ENCODE data around the gene UGT1A8. TPM values are rescaled to one million over a fixed set of nuclear protein-coding genes. Genes with fewer than 3 reads are reported as not detected.

UGT1A8 gene
- polyA plus RNA-seq, 2 of the 4 experiments (the other 2 are of a cell fraction) = 0.22 TPM; not detected in 1

GRCh38 chr2:233819884-233820773 is 202.7 kb downstream of the UGT1A8 start:
- no peaks in the 10 kb centered on the region for H3K9me3 ChIP-seq
- TF ChIP-seq FOSB (CRISPR knock-in tag; IDR thresholded peaks at IDR 0.05) = no peak
- TF ChIP-seq EP300 (IDR thresholded peaks at IDR 0.05) = no peak
- no peak for TF ChIP-seq PBX3 (IDR thresholded peaks at IDR 0.05)
- no peak for TF ChIP-seq JUN (IDR thresholded peaks at IDR 0.05)
- no peak for TF ChIP-seq JUNB (IDR thresholded peaks at IDR 0.05)
- TF ChIP-seq CEBPB (IDR thresholded peaks at IDR 0.05) = no peak
- no peak for TF ChIP-seq HOXB13 (CRISPR knock-in tag; IDR thresholded peaks at IDR 0.05; ENCODE audit: low read depth)
- no peak for TF ChIP-seq HDAC2 (IDR thresholded peaks at IDR 0.05)
- TF ChIP-seq RFX5 (IDR thresholded peaks at IDR 0.05) = no peak
- TF ChIP-seq ESRRA (IDR thresholded peaks at IDR 0.05; ENCODE audit: borderline replicate concordance, low read length) = no peak
- TF ChIP-seq NFE2L2 (conservative IDR thresholded peaks at IDR 0.05; ENCODE audit: low read length) = no peak
- TF ChIP-seq ZNF302 (CRISPR knock-in tag; IDR thresholded peaks at IDR 0.05) = no peak
- no peak for TF ChIP-seq POLR2A (IDR thresholded peaks at IDR 0.05; ENCODE audit: low read length)
- 92% methylated on average over 16 of the region's 18 CpGs for WGBS (ENCODE audit: missing lambda C conversion rate)
- no peak for DNase-seq (ENCODE audit: low read depth in 1 of 2, low spot score in 1 of 2)
- FAIRE-seq = no peak
- H3K4me1 ChIP-seq = peaks cover 36% of the 10 kb centered on the region
- H3K4me2 ChIP-seq = no peak overlapping the region
- H3K4me3 ChIP-seq = no peak overlapping the region
- H3K27ac ChIP-seq = peak overlapping the region; percentile 28 to 81
- POLR2A ChIA-PET = interaction anchor here (1.2 kb wide), 1 partner anchor 247 kb away, joined by 11 read pairs; no protein-coding TSS in a partner anchor
- CTCF ChIA-PET = interaction anchor here (0.6 to 1.8 kb wide), 3 partner anchors 12 to 51 kb away, joined by 3 to 12 read pairs (median 3); no protein-coding TSS in a partner anchor
- ATAC-seq = no peak

- peaks cover 36% of the 10 kb centered on the region for H3K4me1 ChIP-seq
- H3K9me3 ChIP-seq = no peaks in the 10 kb centered on the region
- H3K4me2 ChIP-seq = no peak overlapping the region
- FAIRE-seq = no peak
- peak overlapping the region; percentile 28 to 81; a peak in 3 of 6 replicates for H3K27ac ChIP-seq
- no peak for DNase-seq (ENCODE audit: low read depth in 1 of 2, low spot score in 1 of 2)
- 83% methylated on average over 4 of the region's 6 CpGs for WGBS (ENCODE audit: missing lambda C conversion rate)
- H3K4me3 ChIP-seq = no peak overlapping the region
- TF ChIP-seq POLR2AphosphoS2 (conservative IDR thresholded peaks at IDR 0.05; ENCODE audit: low read length) (no peak), ELK1 (IDR thresholded peaks at IDR 0.05; ENCODE audit: low read depth, low read length) (no peak)
- POLR2A ChIA-PET = interaction anchor here (1.2 kb wide), 1 partner anchor 248 kb away, joined by 11 read pairs; no protein-coding TSS in a partner anchor
- no peak for ATAC-seq
- CTCF ChIA-PET = interaction anchor here (0.6 to 1.9 kb wide), 5 partner anchors 12 to 109 kb away, joined by 3 to 12 read pairs (median 3); no protein-coding TSS in a partner anchor
Measured at GRCh38 chr2:233820774-233821105, 203.3 kb downstream of the UGT1A8 start.

- CTCF ChIA-PET = interaction anchor here (0.6 to 1.9 kb wide), 5 partner anchors 12 to 110 kb away, joined by 3 to 12 read pairs (median 3); no protein-coding TSS in a partner anchor
- Histone ChIP-seq H3K4me2 (no peak overlapping the region), H3K27ac (peak overlapping the region in 1 of 2 experiments; percentile 81; a peak in 3 of 6 replicates), H3K9me3 (0 out of 3 replicates have a peak, but pooled peaks cover 1% of the 10 kb centered on the region), H3K4me1 (peaks cover 33% of the 10 kb centered on the region), H3K4me3 (no peak overlapping the region)
- TF ChIP-seq ZNF302 (CRISPR knock-in tag; IDR thresholded peaks at IDR 0.05) (no peak), SREBF2 (IDR thresholded peaks at IDR 0.05) (no peak), FOSL2 (IDR thresholded peaks at IDR 0.05) (no peak), FOSL2 (CRISPR knock-in tag; IDR thresholded peaks at IDR 0.05) (no peak), EHMT2 (IDR thresholded peaks at IDR 0.05; ENCODE audit: low read depth) (no peak), BHLHE40 (IDR thresholded peaks at IDR 0.05; ENCODE audit: low read depth, low read length) (no peak), MAZ (IDR thresholded peaks at IDR 0.05; ENCODE audit: borderline replicate concordance, low read depth, low read length) (no peak)
- POLR2A ChIA-PET = interaction anchor here (1.2 kb wide), 1 partner anchor 248 kb away, joined by 11 read pairs; no protein-coding TSS in a partner anchor
- WGBS (ENCODE audit: missing lambda C conversion rate) = 94% methylated on average over 3 of the region's 3 CpGs
- no peak for ATAC-seq
- no peak for DNase-seq (ENCODE audit: low read depth in 1 of 2, low spot score in 1 of 2)
- no peak for FAIRE-seq
Measured at GRCh38 chr2:233821196-233821595, 203.8 kb downstream of the UGT1A8 start.

Data from A549 (cell line).